Activated T-helper 1 cell treated with anti-CD3 and anti-CD28 coated beads, Interleukin-12 subunit alpha, Interleukin-12 subunit beta, Interleukin-2, Interleukin-4 antibody, amounts not matched to agents 30 ng/mL and 10 ng/mL and 1 ng/mL, durations not matched to agents 14 hours and 24 hours and 36 hours (primary cell): ENCODE measurements around the gene DCLK1. TPM values are rescaled to one million over a fixed set of nuclear protein-coding genes. Genes with fewer than 3 reads are reported as not detected.

Source experiments
- DNase-seq: peaks from one replicate; pipeline ENCODE4 v3.0.0; 2021; ENCODE audit warnings: low spot score
- H3K27ac Mint-ChIP-seq: one replicate; pipeline ENCODE4 v1.8.0; 2021; ENCODE audit warnings: mild to moderate bottlenecking, mixed read lengths
- H3K27me3 Mint-ChIP-seq: one replicate; pipeline ENCODE4 v1.8.0; 2022; ENCODE audit warnings: mild to moderate bottlenecking, moderate library complexity, mixed read lengths; ENCODE audit not compliant: insufficient read depth
- H3K36me3 Mint-ChIP-seq: one replicate; pipeline ENCODE4 v1.8.0; 2021; ENCODE audit warnings: low read depth, mixed read lengths
- H3K4me1 Mint-ChIP-seq: one replicate; pipeline ENCODE4 v1.8.0; 2021; ENCODE audit warnings: low read depth, mixed read lengths
- H3K4me3 Mint-ChIP-seq: one replicate; pipeline ENCODE4 v1.8.0; 2021; ENCODE audit warnings: mild to moderate bottlenecking, moderate library complexity, mixed read lengths
- H3K9me3 Mint-ChIP-seq: one replicate; pipeline ENCODE4 v1.8.0; 2021; ENCODE audit warnings: mixed read lengths
- intact Hi-C: fragments of 100-400 bp; cut with micrococcal nuclease; formaldehyde crosslinking; loops from one replicate; pipeline ENCODE4 v1.15.1; 2024
- total RNA-seq: library from RNA; stranded (reverse); gene quantifications from 2 replicates; pipeline ENCODE4 v1.2.3, GENCODE V29; 2022

The DCLK1 gene
- total RNA-seq, 1 donor from 2014 or later, result not detected

- no peaks in the 10 kb centered on the region for H3K27me3 Mint-ChIP-seq
- no peak overlapping the region for H3K27ac Mint-ChIP-seq
- H3K9me3 Mint-ChIP-seq, result no peaks in the 10 kb centered on the region
- H3K4me3 Mint-ChIP-seq, result no peak overlapping the region
- no peaks in the 10 kb centered on the region for H3K4me1 Mint-ChIP-seq
- no peak for DNase-seq
- H3K36me3 Mint-ChIP-seq, result no peaks in the 10 kb centered on the region
- intact Hi-C loops, result no loop called here
Observed at GRCh38 chr13:36147330-36147729, 16.1 kb upstream of the DCLK1 start.

GRCh38 chr13:36146511-36147269 is 15.5 kb upstream of the DCLK1 start:
- Mint-ChIP-seq H3K9me3 (no peaks in the 10 kb centered on the region), H3K4me3 (no peak overlapping the region), H3K27ac (no peak overlapping the region), H3K36me3 (no peaks in the 10 kb centered on the region), H3K27me3 (no peaks in the 10 kb centered on the region), H3K4me1 (no peaks in the 10 kb centered on the region)
- intact Hi-C loops, result no loop called here
- DNase-seq, result no peak

- no peaks in the 10 kb centered on the region for H3K27me3 Mint-ChIP-seq
- H3K4me3 Mint-ChIP-seq, result no peak overlapping the region
- H3K27ac Mint-ChIP-seq, result no peak overlapping the region
- H3K36me3 Mint-ChIP-seq, result no peaks in the 10 kb centered on the region
- DNase-seq, result no peak
- no peaks in the 10 kb centered on the region for H3K9me3 Mint-ChIP-seq
- intact Hi-C loops, result no loop called here
- no peaks in the 10 kb centered on the region for H3K4me1 Mint-ChIP-seq
Observed at GRCh38 chr13:36143738-36144137, 12.6 kb upstream of the DCLK1 start.

GRCh38 chr13:36142735-36143134 is 11.6 kb upstream of the DCLK1 start:
- Mint-ChIP-seq H3K36me3 (no peaks in the 10 kb centered on the region), H3K27me3 (no peaks in the 10 kb centered on the region), H3K4me3 (no peak overlapping the region), H3K27ac (no peak overlapping the region), H3K4me1 (no peaks in the 10 kb centered on the region), H3K9me3 (no peaks in the 10 kb centered on the region)
- intact Hi-C loops, result no loop called here
- no peak for DNase-seq

- Mint-ChIP-seq H3K4me3 (no peak overlapping the region), H3K9me3 (no peaks in the 10 kb centered on the region), H3K4me1 (no peaks in the 10 kb centered on the region), H3K27ac (no peak overlapping the region), H3K36me3 (no peaks in the 10 kb centered on the region), H3K27me3 (peaks cover 22% of the 10 kb centered on the region)
- intact Hi-C loops, result no loop called here
- DNase-seq, result no peak
Observed at GRCh38 chr13:36135876-36136275, 4.7 kb upstream of the DCLK1 start.

GRCh38 chr13:36134632-36135031 is 3.5 kb upstream of the DCLK1 start:
- no peaks in the 10 kb centered on the region for H3K9me3 Mint-ChIP-seq
- H3K4me1 Mint-ChIP-seq, result no peaks in the 10 kb centered on the region
- no peaks in the 10 kb centered on the region for H3K36me3 Mint-ChIP-seq
- no peak overlapping the region for H3K4me3 Mint-ChIP-seq
- intact Hi-C loops, result no loop called here
- no peak for DNase-seq
- H3K27me3 Mint-ChIP-seq, result peaks cover 30% of the 10 kb centered on the region
- no peak overlapping the region for H3K27ac Mint-ChIP-seq

GRCh38 chr13:36133950-36134626 is 2.9 kb upstream of the DCLK1 start:
- peaks cover 30% of the 10 kb centered on the region for H3K27me3 Mint-ChIP-seq

GRCh38 chr13:36132376-36132775 is 1.2 kb upstream of the DCLK1 start:
- H3K27ac Mint-ChIP-seq, result no peak overlapping the region
- H3K4me3 Mint-ChIP-seq, result no peak overlapping the region
- H3K9me3 Mint-ChIP-seq, result no peaks in the 10 kb centered on the region
- H3K27me3 Mint-ChIP-seq, result peaks cover 30% of the 10 kb centered on the region
- intact Hi-C loops, result no loop called here
- DNase-seq, result no peak
- no peaks in the 10 kb centered on the region for H3K4me1 Mint-ChIP-seq
- no peaks in the 10 kb centered on the region for H3K36me3 Mint-ChIP-seq

More at GRCh38 chr13:36133950-36134626, 2.9 kb upstream of the DCLK1 start:
- Mint-ChIP-seq H3K9me3 (no peaks in the 10 kb centered on the region), H3K27ac (no peak overlapping the region), H3K4me3 (no peak overlapping the region), H3K4me1 (no peaks in the 10 kb centered on the region), H3K36me3 (no peaks in the 10 kb centered on the region)
- intact Hi-C loops, result no loop called here
- no peak for DNase-seq

GRCh38 chr13:36131931-36132297 is 732 bp upstream of the DCLK1 start:
- Mint-ChIP-seq H3K9me3 (no peaks in the 10 kb centered on the region), H3K36me3 (no peaks in the 10 kb centered on the region), H3K27ac (no peak overlapping the region), H3K27me3 (peaks cover 30% of the 10 kb centered on the region), H3K4me3 (no peak overlapping the region), H3K4me1 (no peaks in the 10 kb centered on the region)
- intact Hi-C loops, result no loop called here
- no peak for DNase-seq

GRCh38 chr13:36130552-36131221 is 495 bp downstream of the DCLK1 start:
- no peaks in the 10 kb centered on the region for H3K9me3 Mint-ChIP-seq
- intact Hi-C loops, result no loop called here
- H3K4me3 Mint-ChIP-seq, result no peak overlapping the region
- no peaks in the 10 kb centered on the region for H3K4me1 Mint-ChIP-seq
- peaks cover 28% of the 10 kb centered on the region for H3K27me3 Mint-ChIP-seq
- H3K36me3 Mint-ChIP-seq, result no peaks in the 10 kb centered on the region
- no peak for DNase-seq
- no peak overlapping the region for H3K27ac Mint-ChIP-seq

- Mint-ChIP-seq H3K9me3 (no peaks in the 10 kb centered on the region), H3K27ac (no peak overlapping the region), H3K27me3 (peaks cover 28% of the 10 kb centered on the region), H3K36me3 (no peaks in the 10 kb centered on the region), H3K4me1 (no peaks in the 10 kb centered on the region), H3K4me3 (no peak overlapping the region)
- intact Hi-C loops, result no loop called here
- no peak for DNase-seq
Observed at GRCh38 chr13:36130193-36130551, 1.0 kb downstream of the DCLK1 start.

- no peak for DNase-seq
- no peaks in the 10 kb centered on the region for H3K9me3 Mint-ChIP-seq
- no peak overlapping the region for H3K27ac Mint-ChIP-seq
- H3K4me1 Mint-ChIP-seq, result no peaks in the 10 kb centered on the region
- H3K4me3 Mint-ChIP-seq, result no peak overlapping the region
- peaks cover 28% of the 10 kb centered on the region for H3K27me3 Mint-ChIP-seq
- no peaks in the 10 kb centered on the region for H3K36me3 Mint-ChIP-seq
- intact Hi-C loops, result no loop called here
Observed at GRCh38 chr13:36129539-36129938, 1.6 kb downstream of the DCLK1 start.

GRCh38 chr13:36126491-36126890 is 4.7 kb downstream of the DCLK1 start:
- Mint-ChIP-seq H3K36me3 (no peaks in the 10 kb centered on the region), H3K27me3 (peaks cover 10% of the 10 kb centered on the region), H3K4me1 (no peaks in the 10 kb centered on the region), H3K27ac (no peak overlapping the region), H3K4me3 (no peak overlapping the region), H3K9me3 (no peaks in the 10 kb centered on the region)
- no peak for DNase-seq
- intact Hi-C loops, result no loop called here
